Neutrophil (primary cell): ENCODE data around the gene GRIK4.

Experiments
- H3K27ac ChIP-seq: fragments of 200-600 bp; sonication (generic); 2 replicates; pipeline ENCODE4 v1.5.1; 2016; ENCODE audit warnings: mild to moderate bottlenecking, moderate library complexity
- H3K27me3 ChIP-seq: fragments of 200-600 bp; sonication (generic); 2 replicates; pipeline ENCODE4 v1.6.0; 2016; ENCODE audit warnings: mild to moderate bottlenecking
- H3K36me3 ChIP-seq: fragments of 200-600 bp; sonication (generic); 2 replicates; pipeline ENCODE4 v1.5.1; 2017
- H3K4me1 ChIP-seq, 2 experiments: fragments of 200-600 bp in 1 of 2; sonication (generic) in 1 of 2; 1 replicate in 1 of 2; 2 replicates in 1 of 2; pipeline versions ENCODE4 v1.5.1 to v1.6.1; 2013 to 2016; ENCODE audit warnings: low read depth in 1 of 2, low read length in 1 of 2, mild to moderate bottlenecking in 1 of 2, moderate library complexity in 1 of 2; ENCODE audit not compliant: control insufficient read depth in 1 of 2, insufficient read depth in 1 of 2
- H3K4me3 ChIP-seq, 2 experiments: fragments of 200-600 bp in 1 of 2; sonication (generic) in 1 of 2; 1 replicate in 1 of 2; 2 replicates in 1 of 2; pipeline ENCODE4 v1.5.1; 2013 to 2016; ENCODE audit warnings: low read depth in 1 of 2, low read length in 1 of 2, mild to moderate bottlenecking in 1 of 2, moderate library complexity in 1 of 2
- H3K9me3 ChIP-seq: fragments of 200-600 bp; sonication (generic); 2 replicates; pipeline ENCODE4 v1.5.1; 2016
- CTCF ChIP-seq: fragments of 200-600 bp; sonication (generic); IDR thresholded peaks from 2 replicates; pipeline ENCODE4 v1.5.1; 2016; ENCODE audit warnings: antibody characterized with exemption

GRIK4 gene

GRCh38 chr11:120739780-120740179 lies 228.2 kb downstream of the GRIK4 start:
- no peak overlapping the region for H3K27ac ChIP-seq
- H3K4me1 ChIP-seq: no peaks in the 10 kb centered on the region
- H3K36me3 ChIP-seq: no peaks in the 10 kb centered on the region
- TF ChIP-seq CTCF: no peak
- H3K27me3 ChIP-seq: no peaks in the 10 kb centered on the region
- no peaks in the 10 kb centered on the region for H3K9me3 ChIP-seq
- no peak overlapping the region for H3K4me3 ChIP-seq

GRCh38 chr11:120740380-120740779 lies 228.8 kb downstream of the GRIK4 start:
- H3K27me3 ChIP-seq: no peaks in the 10 kb centered on the region
- TF ChIP-seq CTCF: no peak
- no peak overlapping the region for H3K4me3 ChIP-seq
- no peaks in the 10 kb centered on the region for H3K36me3 ChIP-seq
- H3K27ac ChIP-seq: no peak overlapping the region
- no peaks in the 10 kb centered on the region for H3K9me3 ChIP-seq
- H3K4me1 ChIP-seq: no peaks in the 10 kb centered on the region

GRCh38 chr11:120744016-120744994 lies 232.8 kb downstream of the GRIK4 start:
- no peaks in the 10 kb centered on the region for H3K36me3 ChIP-seq
- H3K9me3 ChIP-seq: no peaks in the 10 kb centered on the region
- H3K27me3 ChIP-seq: no peaks in the 10 kb centered on the region
- TF ChIP-seq CTCF: no peak
- no peak overlapping the region for H3K4me3 ChIP-seq
- no peaks in the 10 kb centered on the region for H3K4me1 ChIP-seq
- no peak overlapping the region for H3K27ac ChIP-seq

- H3K4me3 ChIP-seq: no peak overlapping the region
- no peak overlapping the region for H3K27ac ChIP-seq
- no peaks in the 10 kb centered on the region for H3K36me3 ChIP-seq
- H3K4me1 ChIP-seq: no peaks in the 10 kb centered on the region
- H3K27me3 ChIP-seq: no peaks in the 10 kb centered on the region
- no peaks in the 10 kb centered on the region for H3K9me3 ChIP-seq
- TF ChIP-seq CTCF: no peak
These were observed 234.8 kb downstream of the GRIK4 start for GRCh38 chr11:120746376-120746775.

GRCh38 chr11:120746836-120747609 lies 235.5 kb downstream of the GRIK4 start:
- Histone ChIP-seq H3K27me3 (no peaks in the 10 kb centered on the region), H3K9me3 (no peaks in the 10 kb centered on the region), H3K27ac (no peak overlapping the region), H3K4me3 (no peak overlapping the region), H3K4me1 (no peaks in the 10 kb centered on the region), H3K36me3 (no peaks in the 10 kb centered on the region)
- TF ChIP-seq CTCF: no peak
